GM13977 (cell line): ENCODE results near the gene AK9.

Source experiments
- DNase-seq: peaks from one replicate; pipeline ENCODE4 v3.0.0; 2012; ENCODE audit warnings: low spot score
- in situ Hi-C: fragments of 300-500 bp; cut with MboI; formaldehyde crosslinking; loops from one replicate; pipeline ENCODE4 v1.12.0; 2022; ENCODE audit warnings: low sequenced_read_pairs, low pct_unique_long_range_greater_than_20kb, mixed read lengths, inconsistent platforms; ENCODE audit not compliant: unreplicated experiment
- TF ChIP-seq, protein P1 (sequence below): IDR thresholded peaks from 2 replicates; pipeline ENCODE4 v1.5.1; 2012; ENCODE audit warnings: mild to moderate bottlenecking, control low read depth; ENCODE audit not compliant: insufficient read depth; ENCODE audit errors: extremely low read depth, missing control alignments

Gene AK9

GRCh38 chr6:109477184-109477583, 213.8 kb downstream of the AK9 start:
- in situ Hi-C loops: no loop called here
- DNase-seq: no peak

DNA sequence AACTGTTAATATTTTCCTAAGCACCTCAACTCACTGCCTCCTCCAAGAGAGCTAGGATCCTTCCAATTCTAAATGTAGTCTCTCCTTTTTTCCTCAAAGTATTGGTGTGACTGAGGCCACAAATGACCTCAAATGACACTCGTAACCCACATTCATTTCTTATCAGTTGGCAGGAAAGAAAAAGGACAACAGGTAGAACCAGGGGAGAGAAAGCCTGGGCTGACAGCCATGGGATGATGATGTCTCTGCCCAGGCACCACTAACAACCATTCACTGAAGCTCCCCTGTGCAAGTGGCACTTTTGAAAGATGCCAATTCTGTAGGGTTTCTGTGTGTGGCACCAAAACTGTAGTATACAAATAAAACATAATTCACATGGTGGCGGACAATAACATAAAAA, 215.4 kb downstream of the AK9 start:
- in situ Hi-C loops: no loop called here
- TF ChIP-seq, protein P1, sequence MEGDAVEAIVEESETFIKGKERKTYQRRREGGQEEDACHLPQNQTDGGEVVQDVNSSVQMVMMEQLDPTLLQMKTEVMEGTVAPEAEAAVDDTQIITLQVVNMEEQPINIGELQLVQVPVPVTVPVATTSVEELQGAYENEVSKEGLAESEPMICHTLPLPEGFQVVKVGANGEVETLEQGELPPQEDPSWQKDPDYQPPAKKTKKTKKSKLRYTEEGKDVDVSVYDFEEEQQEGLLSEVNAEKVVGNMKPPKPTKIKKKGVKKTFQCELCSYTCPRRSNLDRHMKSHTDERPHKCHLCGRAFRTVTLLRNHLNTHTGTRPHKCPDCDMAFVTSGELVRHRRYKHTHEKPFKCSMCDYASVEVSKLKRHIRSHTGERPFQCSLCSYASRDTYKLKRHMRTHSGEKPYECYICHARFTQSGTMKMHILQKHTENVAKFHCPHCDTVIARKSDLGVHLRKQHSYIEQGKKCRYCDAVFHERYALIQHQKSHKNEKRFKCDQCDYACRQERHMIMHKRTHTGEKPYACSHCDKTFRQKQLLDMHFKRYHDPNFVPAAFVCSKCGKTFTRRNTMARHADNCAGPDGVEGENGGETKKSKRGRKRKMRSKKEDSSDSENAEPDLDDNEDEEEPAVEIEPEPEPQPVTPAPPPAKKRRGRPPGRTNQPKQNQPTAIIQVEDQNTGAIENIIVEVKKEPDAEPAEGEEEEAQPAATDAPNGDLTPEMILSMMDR: no peak
- DNase-seq: no peak

More at GRCh38 chr6:109477184-109477583, 213.8 kb downstream of the AK9 start:
- TF ChIP-seq, protein P1: no peak

- TF ChIP-seq, protein P1: no peak
- in situ Hi-C loops: no loop called here
- no peak for DNase-seq
These were observed 216.0 kb downstream of the AK9 start for GRCh38 chr6:109474995-109475394.

GRCh38 chr6:109473120-109473519, 217.9 kb downstream of the AK9 start:
- TF ChIP-seq, protein P1: no peak
- DNase-seq: no peak
- in situ Hi-C loops: no loop called here

DNA sequence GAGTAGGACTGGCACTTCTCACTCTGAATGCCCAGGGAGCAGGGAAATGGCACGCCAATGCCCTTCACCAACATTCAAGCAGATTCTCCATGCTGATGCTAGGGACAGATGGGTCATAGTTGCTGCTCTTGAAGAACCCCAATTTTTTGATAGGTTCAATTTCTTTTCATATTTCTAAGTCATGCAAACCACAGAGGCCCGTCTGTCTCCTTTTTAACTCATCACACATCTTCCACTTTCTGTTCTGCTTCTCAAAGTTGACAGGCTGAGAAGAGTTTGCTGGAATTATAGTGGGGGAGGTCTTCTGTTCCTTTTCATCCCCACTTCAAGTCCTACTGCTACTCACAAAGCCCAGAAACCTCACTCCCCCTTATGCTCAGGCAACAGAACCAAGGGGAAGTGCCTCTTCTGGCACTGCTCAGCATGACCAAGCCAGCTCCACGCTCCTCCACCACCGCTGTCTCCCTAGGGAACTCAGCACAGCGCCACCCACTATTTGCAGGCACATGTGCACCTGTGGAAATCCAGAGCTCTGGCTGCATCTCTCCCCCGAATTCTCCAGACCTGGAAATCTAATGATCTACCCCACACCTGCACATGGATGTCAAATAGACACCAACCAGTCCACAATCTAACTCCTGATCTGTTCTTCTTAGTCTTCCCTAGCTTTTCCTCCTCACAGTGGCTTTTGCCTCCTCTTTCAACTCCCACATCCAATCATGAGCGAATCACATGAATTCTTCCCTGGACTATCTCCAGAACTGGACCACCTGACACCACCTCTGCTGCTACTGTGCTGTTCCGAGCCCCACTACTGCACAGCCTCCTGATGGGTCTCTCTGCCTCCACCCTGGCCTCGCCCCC, 218.6 kb downstream of the AK9 start:
- in situ Hi-C loops: no loop called here
- TF ChIP-seq, protein P1: peak; percentile 39
- DNase-seq: no peak

DNA sequence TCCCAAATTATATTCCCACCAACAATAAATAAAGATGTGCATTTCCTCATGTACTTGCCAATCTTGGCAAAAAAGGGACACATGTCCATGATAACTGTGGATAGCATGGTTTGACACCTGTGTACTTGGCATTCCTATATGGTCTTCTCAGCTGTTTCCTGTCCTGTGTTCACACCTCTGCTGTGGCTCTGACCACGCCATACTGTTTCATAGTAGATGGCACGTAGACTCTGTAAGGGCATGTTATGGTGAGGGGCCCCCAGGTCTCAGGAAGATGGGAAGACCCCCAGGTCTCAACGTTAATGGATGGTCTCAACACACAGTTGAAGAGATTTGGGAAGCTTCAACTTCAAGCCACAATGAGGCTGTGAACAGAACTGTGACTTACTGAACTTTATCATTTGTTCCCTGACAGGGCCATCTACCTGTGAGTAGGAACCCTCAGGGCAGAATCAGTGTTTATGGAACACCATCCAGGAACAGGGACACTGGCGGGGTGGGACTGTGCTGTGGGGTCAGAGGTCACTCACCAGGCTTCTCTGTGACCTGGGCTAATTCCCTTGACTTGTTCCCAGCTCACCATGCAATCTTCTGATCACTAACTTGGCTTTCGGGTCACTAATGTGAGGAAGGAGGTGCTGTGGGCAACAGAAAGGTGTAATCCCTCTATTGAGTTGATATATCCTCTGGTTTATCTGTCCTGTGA, 219.7 kb downstream of the AK9 start:
- in situ Hi-C loops: no loop called here
- DNase-seq: no peak
- TF ChIP-seq, protein P1: no peak
